C1 segment of cervical spinal cord (tissue), 14 donors: ENCODE results near the gene TRIM47.

Experiments
- DNase-seq, 14 donors: peaks; one replicate each; lab custom pipeline; 2025; lab: John Stamatoyannopoulos, UW

TRIM47 gene

GRCh38 chr17:75847614-75848522, 30.5 kb downstream of the TRIM47 start:
- no peak for DNase-seq

- no peak for DNase-seq
Measured at GRCh38 chr17:75846692-75847613, 31.4 kb downstream of the TRIM47 start.

DNA sequence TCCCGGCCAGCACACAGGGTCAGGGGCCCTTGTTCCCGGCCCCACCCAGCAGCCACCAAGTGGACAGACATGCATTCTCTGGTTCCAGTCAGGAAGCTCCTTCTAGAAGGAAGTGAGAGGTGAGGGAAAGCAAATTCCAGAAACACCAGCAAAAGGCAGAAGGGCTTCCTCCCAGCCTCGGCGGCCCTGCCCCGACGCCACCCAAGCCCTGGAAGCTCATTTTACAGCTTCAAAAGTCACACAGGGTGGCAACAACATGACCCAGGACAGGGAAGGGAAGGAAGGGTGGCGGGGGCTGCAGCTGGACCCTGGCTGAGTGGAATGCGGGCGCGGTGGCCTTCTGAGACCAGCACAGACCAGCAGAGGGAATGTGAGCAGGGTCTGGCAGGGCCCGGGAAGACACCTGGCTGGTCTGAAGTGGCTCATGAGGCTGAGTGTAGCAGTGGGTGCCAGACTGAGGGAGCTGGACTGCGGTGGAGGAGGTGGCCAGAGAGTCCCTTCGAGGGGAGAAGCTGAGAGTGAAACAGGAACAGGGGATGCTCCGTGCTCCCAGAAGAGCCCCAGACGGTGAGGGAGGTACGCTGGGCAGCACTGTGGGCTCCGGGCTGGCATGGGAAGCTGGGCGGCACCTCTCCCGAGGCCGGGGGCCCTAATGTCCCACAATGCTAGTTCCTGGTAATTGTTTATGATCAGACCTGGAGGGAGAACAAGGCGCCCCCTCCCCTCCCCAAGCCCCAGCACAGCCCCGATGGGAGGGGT, 32.3 kb downstream of the TRIM47 start:
- DNase-seq: no peak

- peak in 11 of 14 donors; percentile 32 to 87 (median 59) for DNase-seq
Measured at GRCh38 chr17:75845058-75845711, 33.2 kb downstream of the TRIM47 start.

DNA sequence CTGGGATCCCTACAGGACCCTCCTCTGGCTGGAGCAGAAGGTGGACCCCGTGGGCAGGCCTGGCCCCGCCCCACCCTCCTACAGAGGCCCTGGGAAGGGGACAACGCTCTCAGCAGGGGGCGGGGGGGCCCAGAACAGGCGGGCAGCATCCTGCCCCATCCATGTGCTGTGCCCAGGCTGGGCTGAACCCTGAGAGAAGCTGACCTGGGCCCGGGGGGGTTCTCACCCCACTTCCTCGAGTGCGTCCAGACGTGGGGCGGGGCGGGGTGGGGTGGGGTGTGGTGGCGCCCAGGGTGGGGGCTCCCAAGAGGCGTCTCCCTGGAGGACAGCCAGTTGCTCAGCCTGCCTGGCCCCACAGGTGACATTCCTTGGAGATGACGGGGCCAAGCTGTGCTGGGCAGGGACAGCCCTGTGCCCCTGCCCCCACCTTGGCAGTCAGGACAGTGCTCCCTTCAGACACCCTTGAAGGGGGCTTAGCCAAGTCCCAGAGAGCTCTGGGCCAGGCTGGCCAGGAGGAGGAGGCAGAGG, 33.8 kb downstream of the TRIM47 start:
- DNase-seq: peak in 5 of 14 donors; percentile 41 to 70 (median 51)

- peak in 2 of 14 donors; percentile 46 to 56 for DNase-seq
Measured at GRCh38 chr17:75843577-75844529, 34.5 kb downstream of the TRIM47 start, which contains the start of gene UNC13D. TSS of gene UNC13D (minus strand) at chr17:75844404. CDS start at chr17:75844337, 67 bp downstream.

- DNase-seq: no peak
Measured at GRCh38 chr17:75842963-75843576, 35.3 kb downstream of the TRIM47 start.

- no peak for DNase-seq
Measured at GRCh38 chr17:75842411-75842810, 36.0 kb downstream of the TRIM47 start.

GRCh38 chr17:75840799-75841164, 37.6 kb downstream of the TRIM47 start:
- no peak for DNase-seq

- DNase-seq: no peak
Measured at GRCh38 chr17:75839942-75840798, 38.2 kb downstream of the TRIM47 start.

DNA sequence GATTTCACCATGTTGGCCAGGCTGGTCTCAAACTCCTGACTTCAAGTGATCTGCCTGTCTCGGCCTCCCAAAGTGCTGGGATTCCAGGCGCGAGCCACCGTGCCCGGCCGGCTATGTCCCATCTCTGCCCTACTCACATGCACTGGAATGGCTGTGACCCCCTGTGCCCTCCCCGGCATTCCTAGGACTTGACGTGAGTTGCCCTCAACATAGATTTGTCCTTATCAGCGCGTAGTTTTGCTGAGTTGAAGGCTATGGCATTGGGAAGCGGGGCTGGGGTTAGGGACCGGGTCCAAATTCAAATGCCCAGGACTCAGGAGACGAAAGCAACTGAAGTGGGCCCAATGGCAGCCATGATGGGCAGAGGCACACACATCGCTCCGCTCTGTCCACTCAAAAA, 40.0 kb downstream of the TRIM47 start:
- DNase-seq: no peak

DNA sequence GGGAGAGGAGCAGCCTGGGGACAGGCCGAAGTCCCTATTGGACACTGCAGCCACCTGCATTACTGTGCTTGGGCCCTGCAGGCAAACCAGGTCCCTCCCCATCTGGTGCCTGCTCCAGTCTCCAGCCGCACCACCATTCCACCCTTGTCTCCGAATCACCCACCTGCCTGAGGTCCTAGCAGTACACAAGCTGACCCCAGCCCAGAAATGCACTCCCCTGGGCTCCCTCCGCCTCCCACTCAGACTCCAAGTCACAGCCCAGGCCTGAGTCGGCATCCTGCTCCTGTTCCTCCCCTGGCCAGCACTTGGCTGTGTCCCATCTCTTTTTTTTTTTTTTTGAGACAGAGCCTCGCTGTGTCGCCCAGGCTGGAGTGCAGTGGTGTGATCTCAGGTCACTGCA, 40.5 kb downstream of the TRIM47 start:
- no peak for DNase-seq

- no peak for DNase-seq
Measured at GRCh38 chr17:75836605-75837004, 41.8 kb downstream of the TRIM47 start.

DNA sequence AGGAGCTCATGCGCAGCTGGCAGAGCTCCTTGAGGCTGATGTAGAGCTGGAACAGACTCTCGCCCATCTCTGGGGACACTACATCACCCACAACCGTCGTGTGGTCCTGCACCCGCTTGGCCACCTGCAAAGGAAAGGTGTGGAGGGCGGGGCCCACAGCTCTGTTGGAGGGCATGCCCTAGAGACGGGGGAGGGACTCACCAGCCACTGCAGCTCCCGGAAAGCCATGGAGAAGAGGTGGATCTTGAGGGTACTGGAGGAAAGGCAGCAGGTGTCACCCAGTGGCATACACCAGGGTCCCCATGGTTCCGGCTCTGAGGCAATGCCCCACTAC, 42.8 kb downstream of the TRIM47 start:
- DNase-seq: no peak

- DNase-seq: no peak
Measured at GRCh38 chr17:75834928-75835653, 43.3 kb downstream of the TRIM47 start.

- peak in 3 of 14 donors; percentile 3 to 28 (median 22) for DNase-seq
Measured at GRCh38 chr17:75834279-75834920, 44.0 kb downstream of the TRIM47 start.
